Right lobe of liver (tissue), 6 donors: ENCODE results near the gene SLC26A3. TPM values are rescaled to one million over a fixed set of nuclear protein-coding genes. Genes with fewer than 3 reads are reported as not detected.

Experiments
- ATAC-seq, 4 donors: fragments of 200-7000 bp; cut with Tn5 transposase; one replicate each; pipeline ENCODE4 v1.9.1; 2020; ENCODE audit warnings: mild to moderate bottlenecking in 4 of 4, moderate library complexity in 4 of 4
- DNase-seq, 3 donors: peaks; one replicate each; pipeline ENCODE4 v3.0.0-alpha.2; 2020
- H3K27ac ChIP-seq, 3 donors: fragments of 200-600 bp; one replicate each; pipeline ENCODE4 v1.8.0; 2022
- H3K27me3 ChIP-seq, 2 donors: fragments of 200-600 bp; one replicate each; pipeline ENCODE4 v1.8.0; 2022
- H3K36me3 ChIP-seq, 4 donors: fragments of 200-600 bp; sonication (generic) in 1 of 4; one replicate each; pipeline versions ENCODE4 v1.5.1 to v1.8.0; 2017 to 2022; ENCODE audit warnings: control low read depth in 1 of 4
- H3K4me1 ChIP-seq, 4 donors: fragments of 200-600 bp; sonication (generic) in 1 of 4; one replicate each; pipeline versions ENCODE4 v1.5.1 to v1.8.0; 2017 to 2022; ENCODE audit warnings: control low read depth in 1 of 4
- H3K4me3 ChIP-seq, 3 donors: fragments of 200-600 bp; one replicate each; pipeline ENCODE4 v1.8.0; 2022
- H3K9me3 ChIP-seq, 4 donors: fragments of 200-600 bp; sonication (generic) in 1 of 4; one replicate each; pipeline versions ENCODE4 v1.5.1 to v1.8.0; 2017 to 2022; ENCODE audit warnings: control low read depth in 1 of 4
- POLR2A ChIP-seq: fragments of 450-650 bp; IDR thresholded peaks from one replicate; pipeline ENCODE4 v1.6.1; 2017; ENCODE audit warnings: antibody characterized with exemption, mild to moderate bottlenecking
- WGBS: methylation state at CpG from one replicate; pipeline ENCODE4 v1.1.6; 2018; ENCODE audit warnings: low coverage, low lambda C conversion rate; ENCODE audit not compliant: insufficient coverage; ENCODE audit errors: missing lambda C conversion rate; 5-methylcytosine and 5-hydroxymethylcytosine counted together
- intact Hi-C, 2 donors: fragments of 100-400 bp; cut with DNase I; formaldehyde crosslinking; loops; one replicate each; pipeline versions ENCODE4 v1.11.2 to v1.14.1; 2022
- total RNA-seq, 6 experiments: library from RNA; depleted of rRNA in 2 of 6; stranded (reverse); fragments of >200 nt in 2 of 6; fragmentation: NEBNext Ultra II Directional in 3 of 6; extraction: Animal tissue kit (Norgen Biotek cat#: 25700) in 3 of 6; gene quantifications; one replicate each; pipeline versions ENCODE4 v1.1.0 to v1.2.4, GENCODE V29; 2016 to 2023
- TF ChIP-seq, protein P1 (sequence below), 4 donors: fragments of 200-600 bp in 3 of 4; fragments of 450-650 bp in 1 of 4; IDR thresholded peaks; one replicate each; pipeline versions ENCODE4 v1.5.1 to v1.8.0; 2016 to 2022; ENCODE audit warnings: antibody characterized with exemption in 4 of 4, mild to moderate bottlenecking in 2 of 4
- donor health status: DM: no; HTN: yes; CAD: no.
- donor health status: DM: no; HTN: no; CAD: no.
- donor health status: DM: no; HTN: no; CAD: no.
- donor health status: DM: no; HTN: yes; CAD: no.
- donor health status: DM: no; HTN: yes; CAD: no.

SLC26A3 gene
- total RNA-seq, 6 experiments from 2014 or later: 0.15 to 2.8 (median 1.5) TPM; not detected in 2

DNA sequence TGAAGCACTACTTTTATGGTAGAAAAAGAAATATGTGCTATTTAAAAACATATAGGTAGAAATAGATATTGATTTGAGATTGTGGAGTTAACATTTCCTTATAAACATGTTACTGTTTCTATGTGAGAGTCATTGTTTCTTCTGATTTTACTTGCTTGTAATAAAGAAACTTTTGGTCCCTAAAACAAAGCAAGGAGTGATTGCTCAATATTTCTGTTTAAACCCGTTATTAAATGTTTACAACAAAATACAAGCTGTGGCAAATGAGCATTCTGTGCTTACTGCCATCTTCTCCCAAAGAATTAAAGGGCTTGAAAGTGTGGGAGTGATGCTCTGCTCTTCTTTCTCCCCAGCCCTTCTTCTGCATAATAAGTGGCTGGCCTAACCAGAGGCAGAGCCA lies 81.7 kb downstream of the SLC26A3 start:
- Histone ChIP-seq H3K4me1 (no peaks in the 10 kb centered on the region), H3K4me3 (no peak overlapping the region), H3K27ac (no peak overlapping the region), H3K36me3 (no peaks in the 10 kb centered on the region), H3K9me3 (no peaks in the 10 kb centered on the region), H3K27me3 (no peaks in the 10 kb centered on the region)
- intact Hi-C loops: loop anchor here (10.0 kb wide), 1 partner anchor 256 kb away; no protein-coding TSS in a partner anchor
- WGBS: 22% methylated on average over 1 of the region's 1 CpG
- TF ChIP-seq, protein P1, sequence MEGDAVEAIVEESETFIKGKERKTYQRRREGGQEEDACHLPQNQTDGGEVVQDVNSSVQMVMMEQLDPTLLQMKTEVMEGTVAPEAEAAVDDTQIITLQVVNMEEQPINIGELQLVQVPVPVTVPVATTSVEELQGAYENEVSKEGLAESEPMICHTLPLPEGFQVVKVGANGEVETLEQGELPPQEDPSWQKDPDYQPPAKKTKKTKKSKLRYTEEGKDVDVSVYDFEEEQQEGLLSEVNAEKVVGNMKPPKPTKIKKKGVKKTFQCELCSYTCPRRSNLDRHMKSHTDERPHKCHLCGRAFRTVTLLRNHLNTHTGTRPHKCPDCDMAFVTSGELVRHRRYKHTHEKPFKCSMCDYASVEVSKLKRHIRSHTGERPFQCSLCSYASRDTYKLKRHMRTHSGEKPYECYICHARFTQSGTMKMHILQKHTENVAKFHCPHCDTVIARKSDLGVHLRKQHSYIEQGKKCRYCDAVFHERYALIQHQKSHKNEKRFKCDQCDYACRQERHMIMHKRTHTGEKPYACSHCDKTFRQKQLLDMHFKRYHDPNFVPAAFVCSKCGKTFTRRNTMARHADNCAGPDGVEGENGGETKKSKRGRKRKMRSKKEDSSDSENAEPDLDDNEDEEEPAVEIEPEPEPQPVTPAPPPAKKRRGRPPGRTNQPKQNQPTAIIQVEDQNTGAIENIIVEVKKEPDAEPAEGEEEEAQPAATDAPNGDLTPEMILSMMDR (IDR thresholded peaks at IDR 0.05): no peak
- no peak for TF ChIP-seq POLR2A
- DNase-seq (no peak), ATAC-seq (no peak)

DNA sequence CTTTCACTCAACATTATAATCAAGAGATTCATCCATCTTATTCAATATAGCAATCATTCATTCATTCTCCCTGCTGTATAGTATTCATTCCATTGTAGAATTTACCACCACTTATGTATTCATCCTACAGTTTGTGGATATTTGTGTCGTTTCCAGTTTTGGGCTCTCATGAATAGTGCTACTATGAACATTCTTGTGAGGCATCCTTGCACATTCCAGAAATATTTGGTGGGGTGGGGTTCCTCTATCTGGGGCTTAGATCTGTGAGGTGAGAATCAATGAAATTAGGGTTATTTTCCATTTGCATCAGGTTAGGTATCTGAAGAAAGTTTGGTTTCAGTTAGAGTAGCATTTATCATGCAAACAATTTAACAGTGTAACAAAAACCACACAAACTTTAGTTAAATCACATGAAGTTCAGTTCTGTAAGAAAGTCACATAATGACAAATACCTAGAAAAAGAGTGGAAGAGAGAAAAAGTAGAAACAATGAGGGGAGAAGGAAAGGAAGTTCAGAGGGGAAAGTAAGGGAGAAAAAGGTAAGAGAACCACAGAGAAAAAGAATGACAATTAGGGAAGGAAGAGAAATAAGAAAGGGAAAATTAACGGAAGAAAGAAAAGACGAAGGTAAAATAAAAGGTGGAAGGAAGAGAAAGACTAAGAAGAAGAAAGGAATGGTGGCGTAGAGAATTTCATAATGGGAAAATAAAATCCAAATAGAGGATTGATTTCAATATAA lies 84.4 kb downstream of the SLC26A3 start:
- DNase-seq (no peak), ATAC-seq (no peak)
- TF ChIP-seq POLR2A: no peak
- TF ChIP-seq, protein P1 (IDR thresholded peaks at IDR 0.05): no peak
- WGBS: 65% methylated on average over 4 of the region's 4 CpGs
- H3K27me3 ChIP-seq: no peaks in the 10 kb centered on the region
- intact Hi-C loops: no loop called here
- H3K4me1 ChIP-seq: no peaks in the 10 kb centered on the region
- H3K36me3 ChIP-seq: no peaks in the 10 kb centered on the region
- H3K9me3 ChIP-seq: no peaks in the 10 kb centered on the region
- no peak overlapping the region for H3K4me3 ChIP-seq
- H3K27ac ChIP-seq: no peak overlapping the region

DNA sequence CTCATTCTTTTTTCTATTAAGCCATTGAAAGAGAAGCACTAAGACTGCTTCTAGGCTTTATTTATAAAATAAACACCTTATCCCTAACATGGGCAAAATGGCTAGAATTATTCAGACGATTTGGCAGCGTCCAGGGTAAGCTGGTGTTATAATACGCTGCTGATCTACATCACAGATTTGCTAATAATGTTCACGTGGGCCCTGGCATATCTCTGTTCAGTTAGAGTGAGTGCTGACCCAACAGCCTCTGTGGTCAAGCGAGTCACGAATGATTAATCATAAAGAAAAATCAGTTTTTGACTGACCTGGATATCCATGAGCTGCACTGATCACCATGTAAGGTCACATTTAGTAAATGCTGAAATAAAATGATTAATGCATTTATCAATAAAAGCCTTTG lies 87.5 kb downstream of the SLC26A3 start:
- no peak for ATAC-seq
- Histone ChIP-seq H3K36me3 (no peaks in the 10 kb centered on the region), H3K4me1 (no peaks in the 10 kb centered on the region), H3K27ac (no peak overlapping the region), H3K4me3 (no peak overlapping the region), H3K9me3 (no peaks in the 10 kb centered on the region), H3K27me3 (no peaks in the 10 kb centered on the region)
- intact Hi-C loops: no loop called here
- DNase-seq: no peak
- WGBS: 75% methylated on average over 6 of the region's 6 CpGs
- TF ChIP-seq POLR2A: no peak
- TF ChIP-seq, protein P1 (IDR thresholded peaks at IDR 0.05): no peak

Other genes with a start within 250 kb of the SLC26A3 start
- 10 to 100 TPM; 13.9 to 21.3 (median 15.5) TPM for gene COG5, start 239.3 kb downstream of the SLC26A3 start, total RNA-seq
- gene DUS4L, start 239.3 kb downstream of the SLC26A3 start, total RNA-seq: 1 to 10 TPM; 2.3 to 6.1 (median 3.4) TPM
- 10 to 100 TPM; 26.2 to 59.5 (median 31.0) TPM for gene BCAP29, start 223.0 kb downstream of the SLC26A3 start, total RNA-seq
- under 1 TPM in 5 of 6 experiments, not detected in 1; 0.05 to 0.68 (median 0.27) TPM for gene SLC26A4, start 142.4 kb downstream of the SLC26A3 start, total RNA-seq
- 10 to 100 TPM in 1 of 6 experiments, 1 to 10 TPM in 5; 5.8 to 11.6 (median 8.5) TPM for gene CBLL1, start 59.1 kb downstream of the SLC26A3 start, total RNA-seq
- 10 to 100 TPM; 51.5 to 69.4 (median 61.0) TPM for gene DLD, start 88.0 kb upstream of the SLC26A3 start, total RNA-seq
- gene LAMB1, start 199.9 kb upstream of the SLC26A3 start, total RNA-seq: 10 to 100 TPM; 14.9 to 61.0 (median 28.9) TPM